ENCODE results near the gene C11orf52.

The C11orf52 gene

GRCh38 chr11:111939836-111940604 lies 21.3 kb downstream of the C11orf52 start:
- DNase-seq = no peak

GRCh38 chr11:111941963-111942362 lies 23.2 kb downstream of the C11orf52 start:
- DNase-seq = no peak

GRCh38 chr11:111942829-111943228 lies 24.1 kb downstream of the C11orf52 start:
- DNase-seq = no peak

GRCh38 chr11:111944139-111944538 lies 25.4 kb downstream of the C11orf52 start:
- DNase-seq = no peak

- no peak for DNase-seq
Measured at GRCh38 chr11:111944651-111945051, 25.9 kb downstream of the C11orf52 start.

- DNase-seq = no peak
Measured at GRCh38 chr11:111945198-111945597, 26.5 kb downstream of the C11orf52 start.

GRCh38 chr11:111946499-111946898 lies 27.8 kb downstream of the C11orf52 start:
- DNase-seq = no peak

- DNase-seq = no peak
Measured at GRCh38 chr11:111947143-111947542, 28.4 kb downstream of the C11orf52 start.

- DNase-seq = no peak
Measured at GRCh38 chr11:111949519-111950426, 31.1 kb downstream of the C11orf52 start.

GRCh38 chr11:111951565-111951964 lies 32.9 kb downstream of the C11orf52 start:
- DNase-seq = no peak

- no peak for DNase-seq
Measured at GRCh38 chr11:111954154-111954553, 35.4 kb downstream of the C11orf52 start.

GRCh38 chr11:111957663-111958444 lies 39.1 kb downstream of the C11orf52 start:
- DNase-seq = no peak

GRCh38 chr11:111960916-111961315 lies 42.2 kb downstream of the C11orf52 start:
- DNase-seq = no peak

GRCh38 chr11:111961389-111962300 lies 42.9 kb downstream of the C11orf52 start:
- no peak for DNase-seq

- no peak for DNase-seq
Measured at GRCh38 chr11:111963931-111964340, 45.2 kb downstream of the C11orf52 start.

GRCh38 chr11:111966678-111967077 lies 48.0 kb downstream of the C11orf52 start:
- no peak for DNase-seq

GRCh38 chr11:111967649-111968048 lies 48.9 kb downstream of the C11orf52 start:
- no peak for DNase-seq

GRCh38 chr11:111969344-111969743 lies 50.6 kb downstream of the C11orf52 start:
- no peak for DNase-seq

- DNase-seq = no peak
Measured at GRCh38 chr11:111974446-111974845, 55.7 kb downstream of the C11orf52 start.

- no peak for DNase-seq
Measured at GRCh38 chr11:111975076-111975806, 56.5 kb downstream of the C11orf52 start.

- DNase-seq = no peak
Measured at GRCh38 chr11:111976119-111976766, 57.5 kb downstream of the C11orf52 start.
